PC-3 (cell line): ENCODE results near the gene HELLS.

Source experiments
- EZH2 ChIP-seq: fragments of 300-600 bp; sonication (generic); IDR thresholded peaks from one replicate; pipeline ENCODE4 v1.6.1; 2017; ENCODE audit warnings: antibody characterized with exemption, mild to moderate bottlenecking, low read length; ENCODE audit not compliant: unreplicated experiment
- EZH2phosphoT487 ChIP-seq: fragments of 300-600 bp; sonication (generic); IDR thresholded peaks from 2 replicates; pipeline ENCODE4 v1.6.1; 2018; ENCODE audit warnings: mild to moderate bottlenecking, antibody characterized with exemption, low read length, borderline replicate concordance
- TF ChIP-seq, protein P1 (sequence below): fragments of 300-600 bp; sonication (generic); conservative IDR thresholded peaks from 2 replicates; pipeline ENCODE4 v1.5.1; 2017; ENCODE audit warnings: antibody characterized with exemption, low read depth, mild to moderate bottlenecking, low read length

DNA sequence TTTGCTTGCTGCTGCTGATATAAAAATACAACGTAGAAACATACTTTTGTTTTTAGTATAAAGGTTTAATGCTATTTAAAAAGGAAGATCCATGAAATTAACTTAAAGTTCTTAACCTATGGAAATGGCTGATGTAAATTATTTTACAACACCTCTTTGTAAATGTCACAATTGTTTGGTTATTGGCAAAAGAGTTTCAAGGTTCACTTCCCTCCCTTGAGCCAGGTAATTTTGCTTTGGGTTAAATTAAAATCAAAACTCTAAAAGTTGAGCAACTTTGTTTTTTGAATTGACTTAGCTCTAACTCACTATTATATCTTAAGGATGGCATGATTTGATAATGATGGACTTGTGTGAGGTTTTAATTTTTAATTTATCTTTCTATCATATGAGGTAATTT is 98.8 kb downstream of the HELLS start:
- TF ChIP-seq, protein P1, sequence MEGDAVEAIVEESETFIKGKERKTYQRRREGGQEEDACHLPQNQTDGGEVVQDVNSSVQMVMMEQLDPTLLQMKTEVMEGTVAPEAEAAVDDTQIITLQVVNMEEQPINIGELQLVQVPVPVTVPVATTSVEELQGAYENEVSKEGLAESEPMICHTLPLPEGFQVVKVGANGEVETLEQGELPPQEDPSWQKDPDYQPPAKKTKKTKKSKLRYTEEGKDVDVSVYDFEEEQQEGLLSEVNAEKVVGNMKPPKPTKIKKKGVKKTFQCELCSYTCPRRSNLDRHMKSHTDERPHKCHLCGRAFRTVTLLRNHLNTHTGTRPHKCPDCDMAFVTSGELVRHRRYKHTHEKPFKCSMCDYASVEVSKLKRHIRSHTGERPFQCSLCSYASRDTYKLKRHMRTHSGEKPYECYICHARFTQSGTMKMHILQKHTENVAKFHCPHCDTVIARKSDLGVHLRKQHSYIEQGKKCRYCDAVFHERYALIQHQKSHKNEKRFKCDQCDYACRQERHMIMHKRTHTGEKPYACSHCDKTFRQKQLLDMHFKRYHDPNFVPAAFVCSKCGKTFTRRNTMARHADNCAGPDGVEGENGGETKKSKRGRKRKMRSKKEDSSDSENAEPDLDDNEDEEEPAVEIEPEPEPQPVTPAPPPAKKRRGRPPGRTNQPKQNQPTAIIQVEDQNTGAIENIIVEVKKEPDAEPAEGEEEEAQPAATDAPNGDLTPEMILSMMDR: no peak
- TF ChIP-seq EZH2 (no peak), EZH2phosphoT487 (no peak)
